COLO829 (cell line): ENCODE results near the gene KLHL6.

Experiments
- DNase-seq: peaks from one replicate; pipeline ENCODE4 v3.0.0; 2012; ENCODE audit warnings: low spot score

Gene KLHL6

GRCh38 chr3:183506674-183507320, 48.7 kb downstream of the KLHL6 start:
- DNase-seq = no peak

- no peak for DNase-seq
Measured at GRCh38 chr3:183504597-183504996, 50.9 kb downstream of the KLHL6 start.

- DNase-seq = no peak
Measured at GRCh38 chr3:183503746-183504145, 51.8 kb downstream of the KLHL6 start.

DNA sequence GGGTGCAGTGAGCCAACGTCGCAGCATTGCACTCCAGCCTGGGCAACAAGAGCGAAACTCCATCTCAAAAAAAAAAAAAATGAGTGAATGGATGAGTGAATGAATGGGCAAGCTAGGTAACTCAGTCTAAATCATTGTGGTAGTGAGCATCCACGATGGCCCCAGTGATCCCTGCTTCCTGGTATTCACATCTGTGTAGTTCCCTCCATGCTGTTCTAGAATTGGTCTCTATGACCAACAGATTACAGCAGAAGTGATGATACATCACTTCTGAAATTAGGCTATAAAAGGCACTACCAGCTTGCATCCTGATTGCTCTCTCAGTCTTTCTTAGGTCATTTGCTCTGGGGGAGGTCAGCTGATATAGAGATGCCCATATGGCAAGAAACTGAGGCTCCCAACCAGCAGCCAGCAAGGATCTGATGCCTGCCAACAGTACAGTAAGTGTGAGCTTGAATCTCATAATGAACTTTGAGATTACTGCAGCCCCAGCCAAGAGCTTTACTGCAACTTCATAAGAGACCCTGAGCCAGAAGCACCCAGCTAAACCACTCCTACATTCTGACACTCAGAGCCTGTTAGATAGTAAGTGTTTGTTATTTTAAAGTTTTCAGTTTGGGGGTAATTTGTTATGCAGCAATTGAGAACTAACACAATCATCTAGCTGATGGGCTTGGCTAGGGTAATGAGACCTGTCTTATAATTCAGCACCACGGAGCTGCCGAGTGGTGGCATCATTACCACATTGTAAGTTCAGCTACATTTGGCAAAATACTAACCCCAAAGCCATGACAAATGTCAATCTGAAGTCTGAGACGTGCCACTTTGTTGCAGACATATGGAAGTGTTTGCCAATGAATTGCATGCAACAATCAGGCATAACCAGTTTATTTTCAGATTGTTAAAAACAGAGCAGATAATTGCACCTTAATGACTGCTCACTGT, 53.0 kb downstream of the KLHL6 start:
- no peak for DNase-seq

DNA sequence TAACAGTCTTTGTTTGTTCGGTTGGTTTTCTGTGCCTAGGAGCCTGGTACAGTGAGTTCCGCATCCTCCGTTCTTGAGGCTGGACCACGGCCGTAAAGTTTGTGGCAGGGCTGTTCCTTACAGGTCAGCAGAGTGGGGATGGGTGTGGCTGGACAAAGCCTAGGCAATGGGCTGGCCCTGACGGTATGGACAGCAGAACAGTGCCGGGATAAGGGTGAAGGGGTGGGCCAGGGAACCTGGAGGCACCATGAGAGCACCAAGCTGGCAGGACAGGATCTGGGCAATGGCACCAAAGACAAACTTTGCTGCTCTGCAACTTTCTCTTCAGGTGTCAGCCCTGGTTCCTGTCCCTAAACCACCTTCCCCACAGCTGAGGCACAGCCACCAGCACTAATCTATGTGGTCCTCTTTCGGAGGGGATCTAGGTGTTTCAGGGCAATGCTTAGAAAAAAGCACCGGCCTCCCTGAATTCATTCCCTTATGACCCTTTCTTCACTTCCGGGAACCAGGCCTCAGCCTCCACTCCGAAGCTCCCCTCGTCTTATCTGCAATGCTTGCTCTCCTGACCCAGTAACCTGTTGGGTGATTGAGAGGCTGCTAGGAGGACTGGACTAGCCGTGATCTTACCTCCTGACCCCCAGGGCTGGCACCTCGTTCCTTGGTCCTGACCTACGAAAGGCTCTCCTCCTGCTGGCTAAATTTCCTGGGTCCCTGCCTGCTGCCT, 54.4 kb downstream of the KLHL6 start:
- no peak for DNase-seq

GRCh38 chr3:183500319-183500718, 55.2 kb downstream of the KLHL6 start:
- no peak for DNase-seq

GRCh38 chr3:183498634-183499033, 56.9 kb downstream of the KLHL6 start:
- DNase-seq = no peak

DNA sequence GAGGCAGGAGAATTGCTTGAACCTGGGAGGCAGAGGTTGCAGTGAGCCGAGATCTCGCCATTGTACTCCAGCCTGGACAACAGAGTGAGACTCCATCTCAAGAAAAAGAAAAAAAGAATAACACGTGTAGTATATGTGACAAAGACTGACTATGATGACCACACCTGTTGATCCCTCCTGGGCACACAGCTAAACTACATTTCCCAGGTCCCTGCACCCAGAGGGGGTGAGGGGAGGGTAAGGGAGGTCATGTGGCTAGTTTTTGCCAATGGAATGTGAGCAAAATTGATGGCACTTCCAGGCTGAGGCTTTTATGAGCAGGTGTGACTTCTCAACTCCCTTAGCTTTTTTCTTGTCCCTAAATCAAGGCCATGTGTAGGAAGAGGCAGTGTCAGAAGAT, 58.2 kb downstream of the KLHL6 start:
- DNase-seq = no peak

DNA sequence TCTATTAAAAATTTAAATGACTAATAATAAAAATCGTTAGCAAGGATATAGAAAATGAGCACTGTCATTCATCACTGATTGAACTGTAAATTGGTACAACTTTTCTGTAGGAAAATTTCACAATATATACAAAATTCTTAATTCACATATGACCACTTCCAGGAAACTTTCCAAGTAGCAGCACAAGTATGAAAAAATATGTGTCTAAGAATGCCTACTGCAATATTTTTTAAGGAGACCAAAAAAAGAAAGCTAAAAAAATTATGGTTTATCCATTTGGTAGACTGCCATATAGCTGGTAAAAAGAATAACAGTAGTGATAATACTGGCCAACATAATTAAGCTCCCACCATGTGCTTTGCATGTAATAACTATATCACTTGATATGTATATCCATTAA, 59.2 kb downstream of the KLHL6 start:
- DNase-seq = no peak

DNA sequence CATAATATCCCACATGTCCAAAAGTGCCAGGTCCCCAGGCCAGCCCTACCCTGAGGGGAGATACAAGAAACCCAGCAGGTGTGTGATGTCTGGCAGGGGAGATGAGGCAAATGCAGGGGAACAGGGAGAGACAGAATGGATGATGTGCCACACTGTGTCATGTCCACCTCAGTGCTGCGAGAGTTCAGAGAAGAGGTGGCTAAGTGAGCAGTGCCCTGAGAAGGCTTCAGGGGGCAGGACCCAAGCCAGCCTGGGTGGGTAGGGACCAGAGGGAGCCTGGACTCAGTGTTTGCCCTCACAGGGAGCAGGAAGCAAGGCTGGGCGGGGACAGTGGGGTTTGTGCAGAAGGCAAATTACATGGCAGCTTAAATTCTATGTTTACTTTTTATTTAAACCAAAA, 61.2 kb downstream of the KLHL6 start:
- DNase-seq = no peak

- no peak for DNase-seq
Measured at GRCh38 chr3:183493296-183494045, 62.0 kb downstream of the KLHL6 start.

DNA sequence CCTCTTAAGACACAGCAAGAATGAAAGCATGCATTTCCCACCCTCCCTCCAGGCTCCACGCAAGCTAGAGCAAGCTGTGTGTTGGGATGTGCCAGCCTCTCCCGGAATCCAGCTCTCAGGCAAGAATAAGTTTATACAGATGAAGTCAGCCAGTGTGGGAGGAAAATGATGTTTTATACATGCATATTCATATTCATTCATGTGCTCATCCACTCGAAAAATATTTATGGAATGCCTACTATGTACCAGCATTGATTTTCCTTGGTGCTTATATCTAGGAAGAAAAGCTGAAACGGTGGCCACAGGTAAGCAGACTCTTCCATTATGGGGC, 62.7 kb downstream of the KLHL6 start:
- DNase-seq = no peak

- DNase-seq = no peak
Measured at GRCh38 chr3:183491923-183492848, 63.3 kb downstream of the KLHL6 start.

DNA sequence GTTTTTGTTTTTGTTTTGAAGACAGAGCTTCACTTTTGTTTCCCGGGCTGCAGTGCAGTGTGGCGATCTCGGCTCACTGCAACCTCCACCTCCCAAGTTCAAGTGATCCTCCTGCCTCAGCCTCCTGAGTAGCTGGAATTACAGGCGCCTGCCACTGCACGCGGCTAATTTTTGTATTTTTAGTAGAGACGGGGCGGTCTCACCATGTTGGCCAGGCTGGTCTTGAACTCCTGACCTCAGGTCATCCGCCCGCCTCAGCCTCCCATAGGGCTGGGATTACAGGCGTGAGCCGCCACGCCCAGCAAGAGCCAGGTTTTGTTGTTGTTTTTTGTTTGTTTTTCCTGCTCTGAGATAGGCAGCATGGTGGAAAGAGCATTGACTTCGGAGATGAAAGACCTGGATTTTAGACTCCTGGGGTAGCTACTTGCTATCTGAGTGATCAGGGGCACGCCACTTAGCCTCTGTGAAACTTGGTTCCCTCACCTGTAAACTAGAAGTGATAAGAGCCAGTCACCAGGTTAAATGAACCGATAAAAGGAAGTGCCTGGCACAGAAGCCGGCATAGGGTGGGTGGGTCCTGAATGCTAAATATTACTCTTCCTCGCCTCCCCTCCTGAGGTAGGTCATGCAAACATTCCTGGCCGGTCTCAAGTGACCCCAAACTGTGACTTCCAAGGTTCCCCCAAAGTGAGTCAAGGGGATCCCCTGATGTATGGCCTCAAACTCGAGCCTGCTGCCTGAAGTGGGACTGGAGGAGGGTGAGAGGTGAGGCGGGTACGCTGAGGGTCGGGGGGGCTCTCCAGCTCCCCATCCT, 64.2 kb downstream of the KLHL6 start:
- no peak for DNase-seq

DNA sequence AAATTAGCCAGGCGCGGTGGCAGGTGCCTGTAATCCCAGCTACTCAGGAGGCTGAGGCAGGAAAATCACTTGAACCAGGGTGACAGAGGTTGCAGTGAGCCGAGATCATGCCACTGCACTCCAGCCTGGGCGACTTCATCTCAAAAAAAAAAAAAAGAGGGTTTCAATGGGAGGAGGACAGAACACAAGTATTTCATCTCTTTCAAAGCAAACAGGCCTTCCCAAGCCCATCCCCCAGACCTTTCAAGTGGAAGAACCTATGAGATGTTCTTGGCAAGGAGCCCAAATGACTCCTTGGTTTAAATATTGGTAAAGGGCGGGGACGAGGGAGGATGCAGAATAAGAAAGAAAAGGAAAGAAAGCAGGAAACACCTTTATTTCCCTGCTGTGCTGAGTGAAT, 64.9 kb downstream of the KLHL6 start:
- no peak for DNase-seq

DNA sequence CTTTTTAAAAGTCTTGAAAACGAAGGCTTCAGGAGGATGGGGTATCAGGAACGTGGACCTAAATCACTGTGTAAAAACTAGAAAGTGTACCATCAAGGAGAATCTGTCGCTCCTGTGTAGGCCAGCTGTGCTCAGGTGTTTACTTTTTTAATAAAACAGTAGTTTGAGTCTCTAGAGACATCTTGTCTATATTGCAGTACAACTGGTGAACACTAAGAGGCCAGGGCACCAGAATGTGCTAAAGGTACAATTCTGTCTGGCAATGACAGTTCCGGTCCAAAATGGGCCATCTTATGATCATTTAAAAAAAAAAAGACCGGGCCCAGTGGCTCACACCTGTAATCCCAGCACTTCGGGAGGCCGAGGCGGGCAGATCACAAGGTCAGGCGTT, 65.3 kb downstream of the KLHL6 start:
- DNase-seq = no peak

GRCh38 chr3:183489455-183490210, 65.9 kb downstream of the KLHL6 start:
- no peak for DNase-seq

DNA sequence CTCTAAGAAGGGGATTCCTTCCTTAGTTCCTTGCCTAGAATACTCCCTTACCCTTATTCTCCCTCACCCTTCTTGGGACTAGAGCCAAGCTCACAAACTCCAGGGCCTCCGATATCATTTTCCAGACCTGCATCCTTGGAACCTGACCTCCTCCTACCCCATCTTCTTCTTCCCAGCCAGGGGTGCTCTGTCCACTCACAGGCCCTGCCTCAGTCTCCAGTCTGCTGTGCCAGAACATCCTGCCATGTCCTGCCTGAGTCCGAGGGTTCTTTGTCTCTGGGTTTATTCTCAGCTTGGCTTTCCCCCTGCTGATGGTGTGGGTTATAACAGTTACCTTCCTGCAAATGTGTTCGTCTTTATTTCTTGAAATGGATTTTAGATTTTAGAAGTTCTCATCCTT, 67.2 kb downstream of the KLHL6 start:
- DNase-seq = no peak

GRCh38 chr3:183487896-183488295, 67.6 kb downstream of the KLHL6 start:
- DNase-seq = no peak

DNA sequence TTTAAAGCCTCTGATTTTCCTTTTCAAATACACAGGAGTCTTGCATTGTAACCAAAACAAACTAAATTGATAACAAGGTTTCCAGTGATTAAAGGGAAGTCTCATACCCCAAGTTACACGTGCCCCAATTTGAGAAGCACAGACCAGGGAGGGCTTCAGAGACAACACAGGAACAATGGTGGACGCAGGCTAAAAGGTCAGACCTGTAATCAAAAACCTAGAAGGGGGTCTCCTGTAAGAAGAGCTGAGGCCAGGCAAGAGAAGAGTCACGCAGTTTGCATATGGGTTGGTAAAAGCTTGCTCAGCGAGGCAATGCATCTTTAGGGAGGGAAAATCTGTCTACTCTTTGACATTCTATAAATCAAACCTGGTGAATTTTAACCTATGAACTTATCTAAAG, 68.5 kb downstream of the KLHL6 start:
- DNase-seq = no peak
